Measurements from ENCODE around the gene GLRA2.

GLRA2 gene

GRCh38 chrX:14529290-14529989, at the start of gene GLRA2:
Gene GLRA2, plus strand, starts transcription at chrX:14529536. Its CDS starts 522 bp downstream, at chrX:14530058.
- no peak for FAIRE-seq

GRCh38 chrX:14489437-14489836, 39.9 kb upstream of the GLRA2 start:
- FAIRE-seq = no peak

- no peak for FAIRE-seq
Observed at GRCh38 chrX:14491689-14492088, 37.6 kb upstream of the GLRA2 start.

GRCh38 chrX:14496674-14497073, 32.7 kb upstream of the GLRA2 start:
- FAIRE-seq = peak; percentile 51

- peak; percentile 74 for FAIRE-seq
Observed at GRCh38 chrX:14497184-14497666, 32.1 kb upstream of the GLRA2 start.

- no peak for FAIRE-seq
Observed at GRCh38 chrX:14501327-14501726, 28.0 kb upstream of the GLRA2 start.

- no peak for FAIRE-seq
Observed at GRCh38 chrX:14504960-14505538, 24.3 kb upstream of the GLRA2 start.

GRCh38 chrX:14505648-14506047, 23.7 kb upstream of the GLRA2 start:
- no peak for FAIRE-seq

- FAIRE-seq = no peak
Observed at GRCh38 chrX:14506866-14507265, 22.5 kb upstream of the GLRA2 start.

GRCh38 chrX:14508025-14508690, 21.2 kb upstream of the GLRA2 start:
- FAIRE-seq = no peak

- no peak for FAIRE-seq
Observed at GRCh38 chrX:14509325-14510057, 19.8 kb upstream of the GLRA2 start.

GRCh38 chrX:14528629-14529289, 577 bp upstream of the GLRA2 start:
- peak; percentile 96 for FAIRE-seq

- no peak for FAIRE-seq
Observed at GRCh38 chrX:14533867-14534266, 4.5 kb downstream of the GLRA2 start.

- FAIRE-seq = no peak
Observed at GRCh38 chrX:14546190-14546589, 16.9 kb downstream of the GLRA2 start.

- peak; percentile 90 for FAIRE-seq
Observed at GRCh38 chrX:14554131-14554715, 24.9 kb downstream of the GLRA2 start.

GRCh38 chrX:14564058-14564457, 34.7 kb downstream of the GLRA2 start:
- no peak for FAIRE-seq

GRCh38 chrX:14573161-14573560, 43.8 kb downstream of the GLRA2 start:
- FAIRE-seq = no peak

GRCh38 chrX:14581081-14581480, 51.7 kb downstream of the GLRA2 start:
- no peak for FAIRE-seq

GRCh38 chrX:14584548-14584947, 55.2 kb downstream of the GLRA2 start:
- no peak for FAIRE-seq

GRCh38 chrX:14590216-14590615, 60.9 kb downstream of the GLRA2 start:
- FAIRE-seq = no peak

GRCh38 chrX:14590693-14591424, 61.5 kb downstream of the GLRA2 start:
- no peak for FAIRE-seq

- FAIRE-seq = no peak
Observed at GRCh38 chrX:14591976-14592375, 62.6 kb downstream of the GLRA2 start.

Measured in islet of Langerhans (tissue), 1 donor.